NB4 (cell line): Measurements from ENCODE around the gene RPAP3.

ENCODE experiments used
- DNase-seq: peaks from one replicate; pipeline ENCODE4 v3.0.0; 2010; ENCODE audit warnings: low read depth
- H3K4me3 ChIP-seq: one replicate; pipeline ENCODE4 v1.5.1; 2011; ENCODE audit warnings: mild to moderate bottlenecking, low read depth, low read length, moderate library complexity
- MYC ChIP-seq: IDR thresholded peaks from 2 replicates; pipeline ENCODE4 v1.6.1; 2011; ENCODE audit warnings: low read depth, low read length
- POLR2A ChIP-seq: IDR thresholded peaks from 2 replicates; pipeline ENCODE4 v1.6.1; 2011; ENCODE audit warnings: mild to moderate bottlenecking; ENCODE audit not compliant: insufficient read length; ENCODE audit errors: extremely low read depth
- TF ChIP-seq, protein P1 (sequence below): IDR thresholded peaks from 2 replicates; pipeline ENCODE4 v1.6.1; 2011; ENCODE audit warnings: low read depth, low read length
- TF ChIP-seq, protein P2 (sequence below): IDR thresholded peaks from one replicate; pipeline ENCODE4 v1.5.1; 2012; ENCODE audit warnings: low read depth, low read length

Gene RPAP3

DNA sequence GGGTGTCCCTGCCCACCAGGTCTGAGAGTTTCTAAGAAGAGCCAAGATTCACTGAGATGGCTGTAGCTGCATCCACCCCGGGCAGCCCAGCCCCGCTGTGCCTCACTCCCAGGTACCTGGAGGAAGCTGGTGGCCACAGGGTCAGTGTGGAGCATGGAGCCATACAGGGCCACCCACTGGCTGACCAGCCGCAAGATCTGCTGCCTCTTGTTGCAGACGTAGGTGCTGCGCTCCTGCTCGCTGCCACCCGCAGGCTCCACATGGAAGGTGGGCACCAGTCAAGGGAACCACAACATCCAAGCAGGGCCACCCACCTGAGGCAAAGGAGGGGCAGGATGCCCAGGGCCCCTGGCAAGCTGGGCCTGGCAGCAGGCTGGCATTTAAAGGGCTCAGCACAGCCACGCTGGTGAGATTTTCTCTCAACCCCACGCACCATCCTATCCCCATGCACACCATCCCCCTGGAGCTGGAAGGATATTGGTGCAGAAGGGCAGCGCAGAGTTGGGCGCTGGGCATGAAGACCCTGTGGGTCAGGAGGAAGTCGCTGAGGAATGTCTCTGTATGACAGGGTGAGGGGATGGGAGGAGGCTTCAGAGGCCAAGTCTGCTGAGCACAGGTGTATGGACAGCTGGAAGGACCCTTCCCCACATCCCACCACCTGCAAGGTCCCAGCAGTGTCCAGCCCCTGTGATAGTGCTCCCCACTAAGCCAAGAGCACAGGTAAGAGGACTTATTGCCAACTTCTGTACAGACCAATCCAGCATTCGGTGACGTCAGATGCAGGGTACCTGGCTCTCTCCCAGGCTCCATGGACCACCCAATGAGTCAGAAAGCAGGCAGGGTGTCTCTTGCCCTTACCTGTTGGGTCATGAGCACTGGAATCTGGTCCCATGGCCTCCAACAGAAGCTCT lies 42.0 kb upstream of the RPAP3 start:
- TF ChIP-seq, protein P1, sequence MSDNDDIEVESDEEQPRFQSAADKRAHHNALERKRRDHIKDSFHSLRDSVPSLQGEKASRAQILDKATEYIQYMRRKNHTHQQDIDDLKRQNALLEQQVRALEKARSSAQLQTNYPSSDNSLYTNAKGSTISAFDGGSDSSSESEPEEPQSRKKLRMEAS: no peak
- no peak for TF ChIP-seq POLR2A
- TF ChIP-seq, protein P2, sequence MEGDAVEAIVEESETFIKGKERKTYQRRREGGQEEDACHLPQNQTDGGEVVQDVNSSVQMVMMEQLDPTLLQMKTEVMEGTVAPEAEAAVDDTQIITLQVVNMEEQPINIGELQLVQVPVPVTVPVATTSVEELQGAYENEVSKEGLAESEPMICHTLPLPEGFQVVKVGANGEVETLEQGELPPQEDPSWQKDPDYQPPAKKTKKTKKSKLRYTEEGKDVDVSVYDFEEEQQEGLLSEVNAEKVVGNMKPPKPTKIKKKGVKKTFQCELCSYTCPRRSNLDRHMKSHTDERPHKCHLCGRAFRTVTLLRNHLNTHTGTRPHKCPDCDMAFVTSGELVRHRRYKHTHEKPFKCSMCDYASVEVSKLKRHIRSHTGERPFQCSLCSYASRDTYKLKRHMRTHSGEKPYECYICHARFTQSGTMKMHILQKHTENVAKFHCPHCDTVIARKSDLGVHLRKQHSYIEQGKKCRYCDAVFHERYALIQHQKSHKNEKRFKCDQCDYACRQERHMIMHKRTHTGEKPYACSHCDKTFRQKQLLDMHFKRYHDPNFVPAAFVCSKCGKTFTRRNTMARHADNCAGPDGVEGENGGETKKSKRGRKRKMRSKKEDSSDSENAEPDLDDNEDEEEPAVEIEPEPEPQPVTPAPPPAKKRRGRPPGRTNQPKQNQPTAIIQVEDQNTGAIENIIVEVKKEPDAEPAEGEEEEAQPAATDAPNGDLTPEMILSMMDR: no peak
- TF ChIP-seq MYC: no peak
- DNase-seq: no peak
- no peak overlapping the region for H3K4me3 ChIP-seq

DNA sequence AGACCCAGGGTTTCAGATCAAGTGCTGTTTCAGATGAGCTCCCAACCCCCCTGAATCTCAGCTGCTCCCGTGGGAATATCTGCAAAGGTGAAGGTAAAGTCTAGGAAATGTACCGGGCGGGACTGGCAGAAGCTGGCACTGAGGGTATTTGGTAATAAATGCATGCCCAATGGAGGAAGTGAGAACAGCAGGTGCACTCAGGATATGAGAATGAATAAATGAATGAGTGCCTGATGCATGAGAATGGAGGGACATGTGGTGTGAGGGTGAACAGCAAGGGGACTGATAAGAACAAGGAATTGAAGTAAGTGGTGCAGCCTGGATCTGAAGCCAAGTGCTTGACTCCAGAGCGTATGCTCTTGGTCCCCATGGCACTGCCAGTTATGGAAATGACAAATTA lies 41.3 kb upstream of the RPAP3 start:
- H3K4me3 ChIP-seq: no peak overlapping the region
- no peak for DNase-seq
- TF ChIP-seq, protein P1: no peak
- TF ChIP-seq POLR2A: no peak
- TF ChIP-seq, protein P2: no peak
- no peak for TF ChIP-seq MYC

DNA sequence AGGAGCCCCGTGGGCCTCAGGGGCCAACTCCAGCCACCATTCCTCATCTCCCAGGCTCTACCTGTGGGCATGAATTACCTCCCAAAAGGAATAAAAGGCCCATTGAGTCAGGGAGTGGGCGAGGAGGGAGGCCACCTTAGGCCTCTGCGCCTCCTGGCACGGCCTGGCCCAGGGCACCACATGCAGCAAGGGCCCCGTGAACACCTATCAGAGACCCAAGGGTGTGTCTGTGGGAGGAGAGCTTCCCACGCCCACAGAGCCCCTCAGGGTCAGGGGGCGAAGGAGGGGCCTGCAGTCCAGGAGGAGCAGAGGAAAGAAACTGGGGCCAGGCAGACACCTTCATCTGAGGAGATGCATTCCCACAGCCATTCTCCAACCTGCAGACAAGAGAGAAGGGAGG lies 40.7 kb upstream of the RPAP3 start:
- DNase-seq: no peak
- no peak for TF ChIP-seq MYC
- TF ChIP-seq, protein P1: no peak
- TF ChIP-seq, protein P2: no peak
- no peak for TF ChIP-seq POLR2A
- H3K4me3 ChIP-seq: no peak overlapping the region

DNA sequence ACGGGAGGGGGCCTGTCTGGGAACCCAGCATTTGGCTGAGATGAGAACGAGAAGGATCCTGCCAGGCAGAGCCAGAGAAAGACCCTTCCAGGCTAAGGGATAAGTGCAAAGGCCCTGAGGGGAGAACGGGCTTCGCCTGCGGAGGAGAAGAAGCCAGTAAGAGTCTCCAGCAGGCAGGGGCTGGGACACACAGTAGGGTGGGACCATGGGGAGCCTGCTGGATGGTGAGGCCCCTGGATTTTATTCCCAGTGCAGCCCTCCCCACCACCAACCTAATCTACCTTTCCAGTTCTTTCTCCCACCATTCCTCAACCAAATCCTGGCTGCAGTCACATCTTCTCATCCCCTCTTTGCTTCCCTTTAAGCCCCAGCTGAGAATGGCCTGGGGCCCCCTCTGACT lies 40.2 kb upstream of the RPAP3 start:
- DNase-seq: no peak
- H3K4me3 ChIP-seq: no peak overlapping the region
- TF ChIP-seq, protein P2: no peak
- TF ChIP-seq POLR2A: no peak
- TF ChIP-seq, protein P1: no peak
- TF ChIP-seq MYC: no peak

DNA sequence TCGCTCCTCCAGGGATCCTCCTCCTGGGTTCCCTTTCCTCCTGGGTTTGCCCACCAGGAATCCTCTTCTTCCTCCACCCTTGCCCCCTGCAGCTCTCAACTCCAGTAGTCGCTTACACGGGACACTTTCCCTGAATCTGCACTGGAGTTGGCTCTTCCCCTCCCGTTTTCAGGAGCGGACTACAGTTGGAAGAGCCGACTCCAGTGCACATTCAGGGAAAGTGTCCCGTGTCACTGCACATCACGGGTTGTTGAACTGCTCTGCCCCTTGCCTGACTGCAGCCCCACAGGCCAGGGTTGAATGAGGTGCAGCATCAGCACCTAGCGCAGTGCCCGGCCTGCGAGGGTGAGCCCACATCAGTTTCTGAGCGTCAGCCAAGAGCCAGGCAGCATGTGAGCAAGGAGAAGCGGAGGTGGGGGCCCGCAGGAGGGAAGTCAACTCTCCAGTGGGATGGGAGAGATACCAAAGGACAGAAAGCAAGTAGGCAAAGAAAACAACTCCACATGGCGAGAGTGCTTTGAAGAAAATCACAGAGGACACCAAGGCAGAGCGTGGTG lies 39.7 kb upstream of the RPAP3 start:
- no peak for DNase-seq
- TF ChIP-seq, protein P1: no peak
- TF ChIP-seq MYC (no peak), POLR2A (no peak)
- TF ChIP-seq, protein P2: no peak
- H3K4me3 ChIP-seq: no peak overlapping the region
